Panc1 (cell line): Measurements from ENCODE around the gene TRPC4AP. TPM values are rescaled to one million over a fixed set of nuclear protein-coding genes. Genes with fewer than 3 reads are reported as not detected.

Experiments used
- ATAC-seq: fragments of 200-7000 bp; cut with Tn5 transposase; 2 replicates; pipeline ENCODE4 v1.9.1; 2020; ENCODE audit warnings: mild to moderate bottlenecking, moderate library complexity
- BruUV-seq: library from RNA; stranded (reverse); fragments of 400-500 nt; replicated peaks from 2 replicates; lab custom pipeline; 2021; lab: Mats Ljungman, UMichigan
- CTCF ChIA-PET: fragments of 300-600 bp; sonication (Branson Sonifier 250); formaldehyde crosslinking; loops from one replicate; lab custom pipeline; 2022; ENCODE audit warnings: antibody characterized with exemption; lab: Charles Lee
- POLR2A ChIA-PET: fragments of 300-600 bp; sonication (Branson Sonifier 250); formaldehyde crosslinking; loops from one replicate; lab custom pipeline; 2022; ENCODE audit warnings: antibody characterized with exemption; lab: Charles Lee
- DNase-seq: peaks from one replicate; pipeline ENCODE4 v3.0.0-alpha.2; 2010; ENCODE audit warnings: low read depth, low spot score
- H3K27ac ChIP-seq: 2 replicates; pipeline ENCODE4 v1.5.1; 2011; ENCODE audit warnings: mild to moderate bottlenecking, low read length, inconsistent platforms
- H3K27me3 ChIP-seq: fragments of 200-500 bp; sonication (Bioruptor generic); 2 replicates; pipeline ENCODE4 v1.6.0; 2014; ENCODE audit warnings: low read length, inconsistent platforms; ENCODE audit not compliant: control insufficient read depth, insufficient read depth
- H3K36me3 ChIP-seq: fragments of 200-500 bp; sonication (Bioruptor generic); 2 replicates; pipeline ENCODE4 v1.5.1; 2014; ENCODE audit warnings: inconsistent platforms, mild to moderate bottlenecking, low read length, moderate library complexity; ENCODE audit not compliant: control insufficient read depth, insufficient read depth
- H3K4me1 ChIP-seq: 2 replicates; pipeline ENCODE4 v1.5.1; 2011; ENCODE audit warnings: inconsistent platforms, mild to moderate bottlenecking, low read length, moderate library complexity; ENCODE audit not compliant: control insufficient read depth, insufficient read depth
- H3K4me3 ChIP-seq, 2 experiments: 2 replicates each; pipeline ENCODE4 v1.5.1; 2011 to 2012; ENCODE audit warnings: low read depth in 2 of 2, low read length in 2 of 2, mild to moderate bottlenecking in 2 of 2, inconsistent platforms in 1 of 2, moderate library complexity in 1 of 2
- H3K9me3 ChIP-seq: fragments of 200-500 bp; sonication (Bioruptor generic); 2 replicates; pipeline ENCODE4 v1.5.1; 2014; ENCODE audit warnings: low read depth, mild to moderate bottlenecking, inconsistent platforms, low read length, moderate library complexity; ENCODE audit not compliant: control insufficient read depth, insufficient read depth
- POLR2AphosphoS5 ChIP-seq: IDR thresholded peaks from 2 replicates; pipeline ENCODE4 v1.6.1; 2012; ENCODE audit warnings: mild to moderate bottlenecking, low read depth, low read length, moderate library complexity
- SIN3A ChIP-seq: IDR thresholded peaks from 2 replicates; pipeline ENCODE4 v1.6.1; 2012; ENCODE audit warnings: low read depth, mild to moderate bottlenecking, low read length, moderate library complexity, borderline replicate concordance; ENCODE audit not compliant: insufficient read depth
- TCF7L2 ChIP-seq: IDR thresholded peaks from 2 replicates; pipeline ENCODE4 v1.6.1; 2011; ENCODE audit warnings: mild to moderate bottlenecking, low read depth, low read length, inconsistent platforms
- in situ Hi-C: cut with HindIII; loops from 2 replicates; pipeline ENCODE4 v1.10.0; 2016; ENCODE audit warnings: low sequenced_read_pairs, low pct_unique_long_range_greater_than_20kb
- intact Hi-C: fragments of 100-400 bp; cut with micrococcal nuclease; formaldehyde crosslinking; loops from one replicate; pipeline ENCODE4 v1.10.0; 2022; ENCODE audit not compliant: unreplicated experiment
- total RNA-seq: library from RNA; stranded (reverse); gene quantifications from one replicate; pipeline ENCODE4 v1.2.1, GENCODE V29; 2021; ENCODE audit not compliant: unreplicated experiment
- TF ChIP-seq, protein P1 (sequence below): fragments of 450-650 bp; IDR thresholded peaks from 2 replicates; pipeline ENCODE4 v1.5.1; 2017; ENCODE audit warnings: mild to moderate bottlenecking
- TF ChIP-seq, protein P2 (sequence below), 2 experiments: IDR thresholded peaks; 2 replicates each; pipeline ENCODE4 v1.6.1; 2011 to 2012; ENCODE audit warnings: low read depth in 2 of 2, control low read depth in 1 of 2, low read length in 1 of 2, mild to moderate bottlenecking in 1 of 2, moderate library complexity in 1 of 2; ENCODE audit not compliant: insufficient read depth in 1 of 2

TRPC4AP gene
- total RNA-seq, 1 experiment from 2014 or later, result 48.4 TPM

DNA sequence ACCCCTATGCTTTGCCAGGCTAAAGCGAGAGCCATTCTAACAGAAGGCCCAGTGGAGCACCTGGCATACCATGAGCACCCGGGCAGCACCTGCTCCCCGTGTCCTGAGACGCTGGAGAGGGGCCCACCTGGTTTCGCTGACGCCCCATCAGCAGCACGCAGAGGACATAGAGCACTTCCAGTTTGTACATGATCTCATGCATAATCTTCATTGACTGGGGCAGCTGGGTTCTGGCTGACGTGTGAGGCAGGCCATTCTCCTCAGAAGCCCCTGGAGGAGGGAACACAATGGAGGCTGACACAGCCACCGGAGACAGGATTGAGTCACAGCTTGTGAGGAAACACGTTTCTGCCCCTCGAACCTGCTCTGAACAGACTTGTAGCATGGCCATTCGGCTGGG lies 71.5 kb downstream of the TRPC4AP start:
- no peak for DNase-seq
- TF ChIP-seq SIN3A (no peak), POLR2AphosphoS5 (no peak), TCF7L2 (no peak)
- TF ChIP-seq, protein P1, sequence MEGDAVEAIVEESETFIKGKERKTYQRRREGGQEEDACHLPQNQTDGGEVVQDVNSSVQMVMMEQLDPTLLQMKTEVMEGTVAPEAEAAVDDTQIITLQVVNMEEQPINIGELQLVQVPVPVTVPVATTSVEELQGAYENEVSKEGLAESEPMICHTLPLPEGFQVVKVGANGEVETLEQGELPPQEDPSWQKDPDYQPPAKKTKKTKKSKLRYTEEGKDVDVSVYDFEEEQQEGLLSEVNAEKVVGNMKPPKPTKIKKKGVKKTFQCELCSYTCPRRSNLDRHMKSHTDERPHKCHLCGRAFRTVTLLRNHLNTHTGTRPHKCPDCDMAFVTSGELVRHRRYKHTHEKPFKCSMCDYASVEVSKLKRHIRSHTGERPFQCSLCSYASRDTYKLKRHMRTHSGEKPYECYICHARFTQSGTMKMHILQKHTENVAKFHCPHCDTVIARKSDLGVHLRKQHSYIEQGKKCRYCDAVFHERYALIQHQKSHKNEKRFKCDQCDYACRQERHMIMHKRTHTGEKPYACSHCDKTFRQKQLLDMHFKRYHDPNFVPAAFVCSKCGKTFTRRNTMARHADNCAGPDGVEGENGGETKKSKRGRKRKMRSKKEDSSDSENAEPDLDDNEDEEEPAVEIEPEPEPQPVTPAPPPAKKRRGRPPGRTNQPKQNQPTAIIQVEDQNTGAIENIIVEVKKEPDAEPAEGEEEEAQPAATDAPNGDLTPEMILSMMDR, result no peak
- TF ChIP-seq, protein P2, sequence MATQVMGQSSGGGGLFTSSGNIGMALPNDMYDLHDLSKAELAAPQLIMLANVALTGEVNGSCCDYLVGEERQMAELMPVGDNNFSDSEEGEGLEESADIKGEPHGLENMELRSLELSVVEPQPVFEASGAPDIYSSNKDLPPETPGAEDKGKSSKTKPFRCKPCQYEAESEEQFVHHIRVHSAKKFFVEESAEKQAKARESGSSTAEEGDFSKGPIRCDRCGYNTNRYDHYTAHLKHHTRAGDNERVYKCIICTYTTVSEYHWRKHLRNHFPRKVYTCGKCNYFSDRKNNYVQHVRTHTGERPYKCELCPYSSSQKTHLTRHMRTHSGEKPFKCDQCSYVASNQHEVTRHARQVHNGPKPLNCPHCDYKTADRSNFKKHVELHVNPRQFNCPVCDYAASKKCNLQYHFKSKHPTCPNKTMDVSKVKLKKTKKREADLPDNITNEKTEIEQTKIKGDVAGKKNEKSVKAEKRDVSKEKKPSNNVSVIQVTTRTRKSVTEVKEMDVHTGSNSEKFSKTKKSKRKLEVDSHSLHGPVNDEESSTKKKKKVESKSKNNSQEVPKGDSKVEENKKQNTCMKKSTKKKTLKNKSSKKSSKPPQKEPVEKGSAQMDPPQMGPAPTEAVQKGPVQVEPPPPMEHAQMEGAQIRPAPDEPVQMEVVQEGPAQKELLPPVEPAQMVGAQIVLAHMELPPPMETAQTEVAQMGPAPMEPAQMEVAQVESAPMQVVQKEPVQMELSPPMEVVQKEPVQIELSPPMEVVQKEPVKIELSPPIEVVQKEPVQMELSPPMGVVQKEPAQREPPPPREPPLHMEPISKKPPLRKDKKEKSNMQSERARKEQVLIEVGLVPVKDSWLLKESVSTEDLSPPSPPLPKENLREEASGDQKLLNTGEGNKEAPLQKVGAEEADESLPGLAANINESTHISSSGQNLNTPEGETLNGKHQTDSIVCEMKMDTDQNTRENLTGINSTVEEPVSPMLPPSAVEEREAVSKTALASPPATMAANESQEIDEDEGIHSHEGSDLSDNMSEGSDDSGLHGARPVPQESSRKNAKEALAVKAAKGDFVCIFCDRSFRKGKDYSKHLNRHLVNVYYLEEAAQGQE (IDR thresholded peaks at IDR 0.05; ENCODE audit: insufficient read depth in 1 of 2, low read depth in 2 of 2, low read length in 1 of 2), result no peak
- Histone ChIP-seq H3K4me3 (no peak overlapping the region), H3K9me3 (no peaks in the 10 kb centered on the region), H3K27ac (no peak overlapping the region), H3K4me1 (no peaks in the 10 kb centered on the region), H3K27me3 (no peaks in the 10 kb centered on the region), H3K36me3 (peaks cover 4% of the 10 kb centered on the region)
- intact Hi-C loops (no loop called here), in situ Hi-C loops (no loop called here)
- ChIA-PET CTCF (no interaction called here), POLR2A (no interaction called here)
- no peak for ATAC-seq
- BruUV-seq, result no TSS peak

DNA sequence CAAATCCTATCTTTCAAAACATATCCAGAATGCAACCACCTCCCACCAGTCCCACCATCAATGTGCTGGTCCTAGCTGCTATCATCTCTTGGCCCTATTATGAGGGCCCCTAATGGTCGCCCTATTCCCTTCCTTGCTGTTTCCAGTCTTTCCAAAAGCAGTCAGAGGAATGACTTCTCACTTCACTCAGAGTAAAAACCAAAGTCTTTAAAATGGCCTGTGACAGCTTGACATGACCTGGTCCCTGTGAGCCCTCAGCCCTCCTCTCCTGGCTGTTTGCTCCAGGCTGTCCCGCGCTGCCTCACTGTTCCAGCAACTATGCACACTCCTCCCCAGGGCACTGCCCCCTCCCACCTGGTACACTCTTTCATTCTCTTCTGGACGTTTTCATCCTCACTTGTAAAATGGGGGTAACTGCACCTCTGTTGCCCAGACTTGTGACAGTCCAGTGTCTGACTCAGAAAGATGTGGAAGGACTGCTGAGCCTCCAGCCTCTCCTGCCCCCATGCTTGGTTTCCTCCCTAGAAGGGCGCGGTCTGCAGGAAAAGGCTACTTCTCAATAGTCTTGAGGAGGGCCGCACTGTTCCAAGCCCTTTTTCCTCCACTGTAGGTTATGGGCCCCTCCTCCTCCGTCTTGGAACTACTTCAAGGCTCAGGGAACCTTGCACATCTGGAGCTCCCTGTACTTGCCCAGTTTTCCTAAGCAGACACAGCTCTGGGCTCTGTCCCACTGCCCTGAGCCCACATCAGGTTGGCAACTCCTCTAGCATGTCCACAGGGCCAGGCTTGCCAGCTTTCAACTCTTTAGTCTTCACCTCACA lies 72.3 kb downstream of the TRPC4AP start:
- TF ChIP-seq, protein P2 (IDR thresholded peaks at IDR 0.05; ENCODE audit: insufficient read depth in 1 of 2, low read depth in 2 of 2, low read length in 1 of 2), result no peak
- TF ChIP-seq SIN3A (no peak), POLR2AphosphoS5 (no peak), TCF7L2 (no peak)
- TF ChIP-seq, protein P1, result no peak
- CTCF ChIA-PET, result no interaction called here
- H3K36me3 ChIP-seq, result peaks cover 4% of the 10 kb centered on the region
- no peak; the same call in 1 of the 2 replicates for ATAC-seq
- in situ Hi-C loops (no loop called here), intact Hi-C loops (no loop called here)
- no peak overlapping the region for H3K4me3 ChIP-seq
- no TSS peak for BruUV-seq
- H3K27ac ChIP-seq, result no peak overlapping the region
- DNase-seq, result no peak
- no peaks in the 10 kb centered on the region for H3K27me3 ChIP-seq
- H3K9me3 ChIP-seq, result no peaks in the 10 kb centered on the region
- POLR2A ChIA-PET, result no interaction called here
- no peaks in the 10 kb centered on the region for H3K4me1 ChIP-seq
